Measurements from ENCODE around the gene RBM4. TPM values are rescaled to one million over a fixed set of nuclear protein-coding genes. Genes with fewer than 3 reads are reported as not detected.

The RBM4 gene
- total and polyA plus RNA-seq, 2 donors from 2014 or later: 125 to 168 TPM

GRCh38 chr11:66609721-66610617 is 28.5 kb upstream of the RBM4 start:
- FAIRE-seq (no peak), DNase-seq (no peak)
- intact Hi-C loops (cut with DNase I): no loop called here
- Histone ChIP-seq H3K36me3 (ENCODE audit: control insufficient read depth in 2 of 3, insufficient read depth in 3 of 3, low read length in 3 of 3) (peaks cover 0 to 7% (median 2%) of the 10 kb centered on the region in 3 donors), H3K4me1 (ENCODE audit: control insufficient read depth in 2 of 3, insufficient read depth in 2 of 3, low read depth in 1 of 3, low read length in 3 of 3) (no peaks in the 10 kb centered on the region), H3K9me3 (ENCODE audit: control insufficient read depth in 2 of 3, insufficient read depth in 1 of 3, low read length in 3 of 3) (no peaks in the 10 kb centered on the region), H3K27me3 (ENCODE audit: control insufficient read depth, insufficient read depth, low read length) (no peaks in the 10 kb centered on the region), H3K27ac (ENCODE audit: low read depth in 2 of 2, low read length in 2 of 2) (no peak overlapping the region), H3K9ac (ENCODE audit: low read length in 3 of 3) (no peak overlapping the region), H3K4me3 (ENCODE audit: low read length in 3 of 3) (no peak overlapping the region)
- TF ChIP-seq CTCF (IDR thresholded peaks at IDR 0.05; ENCODE audit: borderline replicate concordance, extremely low read depth, insufficient read depth): no peak

GRCh38 chr11:66612458-66612857 is 26.0 kb upstream of the RBM4 start:
- Histone ChIP-seq H3K4me1 (ENCODE audit: control insufficient read depth in 2 of 3, insufficient read depth in 2 of 3, low read depth in 1 of 3, low read length in 3 of 3) (no peaks in the 10 kb centered on the region), H3K4me3 (ENCODE audit: low read length in 3 of 3) (no peak overlapping the region), H3K9me3 (ENCODE audit: control insufficient read depth in 2 of 3, insufficient read depth in 1 of 3, low read length in 3 of 3) (no peaks in the 10 kb centered on the region), H3K9ac (ENCODE audit: low read length in 3 of 3) (no peak overlapping the region), H3K36me3 (ENCODE audit: control insufficient read depth in 2 of 3, insufficient read depth in 3 of 3, low read length in 3 of 3) (no peaks in the 10 kb centered on the region), H3K27ac (ENCODE audit: low read depth in 2 of 2, low read length in 2 of 2) (no peak overlapping the region), H3K27me3 (ENCODE audit: control insufficient read depth, insufficient read depth, low read length) (no peaks in the 10 kb centered on the region)
- intact Hi-C loops (cut with DNase I): no loop called here
- DNase-seq: no peak
- FAIRE-seq: no peak
- TF ChIP-seq CTCF (IDR thresholded peaks at IDR 0.05; ENCODE audit: borderline replicate concordance, extremely low read depth, insufficient read depth): no peak

GRCh38 chr11:66614073-66614472 is 24.4 kb upstream of the RBM4 start:
- H3K27ac ChIP-seq (ENCODE audit: low read depth in 2 of 2, low read length in 2 of 2): no peak overlapping the region
- no peak for TF ChIP-seq CTCF (IDR thresholded peaks at IDR 0.05; ENCODE audit: borderline replicate concordance, extremely low read depth, insufficient read depth)
- no peak overlapping the region for H3K4me3 ChIP-seq (ENCODE audit: low read length in 3 of 3)
- no peaks in the 10 kb centered on the region for H3K27me3 ChIP-seq (ENCODE audit: control insufficient read depth, insufficient read depth, low read length)
- peaks cover 0 to 12% (median 0%) of the 10 kb centered on the region in 3 donors for H3K4me1 ChIP-seq (ENCODE audit: control insufficient read depth in 2 of 3, insufficient read depth in 2 of 3, low read depth in 1 of 3, low read length in 3 of 3)
- FAIRE-seq (no peak), DNase-seq (no peak)
- H3K9me3 ChIP-seq (ENCODE audit: control insufficient read depth in 2 of 3, insufficient read depth in 1 of 3, low read length in 3 of 3): no peaks in the 10 kb centered on the region
- intact Hi-C loops (cut with DNase I): no loop called here
- H3K9ac ChIP-seq (ENCODE audit: low read length in 3 of 3): no peak overlapping the region
- H3K36me3 ChIP-seq (ENCODE audit: control insufficient read depth in 2 of 3, insufficient read depth in 3 of 3, low read length in 3 of 3): no peaks in the 10 kb centered on the region

Measured in kidney (tissue), 14 donors.